SK-N-SH treated with all-trans-retinoic acid at 6 μM for 48 hours (cell line): ENCODE data around the gene ASS1.

ENCODE experiments used
- ATAC-seq: fragments of 200-7000 bp; cut with Tn5 transposase; 3 replicates; pipeline ENCODE4 v1.9.1; 2020; ENCODE audit warnings: mild to moderate bottlenecking, moderate library complexity
- ARNTL ChIP-seq: fragments of 450-650 bp; formaldehyde crosslinking; IDR thresholded peaks from 2 replicates; pipeline ENCODE4 v1.5.0; 2020; ENCODE audit warnings: low read depth, mild to moderate bottlenecking, moderate library complexity, borderline replicate concordance
- BACH2 ChIP-seq: fragments of 250-450 bp; sonication (Bioruptor Pico); IDR thresholded peaks from 2 replicates; pipeline ENCODE4 v1.9.0; 2021; ENCODE audit warnings: mild to moderate bottlenecking, borderline replicate concordance
- CSRNP3 ChIP-seq: fragments of 250-450 bp; sonication (Bioruptor Pico); IDR thresholded peaks from 2 replicates; pipeline ENCODE4 v1.5.1; 2021; ENCODE audit warnings: mild to moderate bottlenecking, moderate library complexity
- ESRRG ChIP-seq: fragments of 250-450 bp; sonication (Bioruptor Pico); IDR thresholded peaks from 2 replicates; pipeline ENCODE4 v1.6.1; 2021; ENCODE audit warnings: mild to moderate bottlenecking
- GLIS3 ChIP-seq: fragments of 250-450 bp; sonication (Bioruptor Pico); IDR thresholded peaks from 2 replicates; pipeline ENCODE4 v1.5.0; 2020; ENCODE audit warnings: mild to moderate bottlenecking, moderate library complexity
- ISL1 ChIP-seq: fragments of 250-450 bp; sonication (Bioruptor Pico); IDR thresholded peaks from 2 replicates; pipeline ENCODE4 v2.1.2; 2022; ENCODE audit warnings: mild to moderate bottlenecking, moderate library complexity
- OSR1 ChIP-seq: fragments of 250-450 bp; sonication (Bioruptor Pico); IDR thresholded peaks from 2 replicates; pipeline ENCODE4 v1.8.0; 2022; ENCODE audit warnings: moderate library complexity, mild to moderate bottlenecking, inconsistent platforms
- RARB ChIP-seq: fragments of 250-450 bp; sonication (Bioruptor Pico); IDR thresholded peaks from 2 replicates; pipeline ENCODE4 v1.8.0; 2021; ENCODE audit warnings: mild to moderate bottlenecking, moderate library complexity
- SNAI2 ChIP-seq: fragments of 250-450 bp; sonication (Bioruptor Pico); IDR thresholded peaks from 2 replicates; pipeline ENCODE4 v1.5.0; 2020; ENCODE audit warnings: mild to moderate bottlenecking, moderate library complexity
- TCF4 ChIP-seq: fragments of 250-450 bp; sonication (Bioruptor Pico); IDR thresholded peaks from 2 replicates; pipeline ENCODE4 v1.8.0; 2021; ENCODE audit warnings: mild to moderate bottlenecking, moderate library complexity, borderline replicate concordance
- TOX ChIP-seq: fragments of 250-450 bp; sonication (Bioruptor Pico); IDR thresholded peaks from 2 replicates; pipeline ENCODE4 v1.8.0; 2021; ENCODE audit warnings: mild to moderate bottlenecking, moderate library complexity, borderline replicate concordance
- TSHZ2 ChIP-seq: fragments of 250-450 bp; sonication (Bioruptor Pico); IDR thresholded peaks from 2 replicates; pipeline ENCODE4 v1.5.0; 2020; ENCODE audit warnings: mild to moderate bottlenecking, moderate library complexity
- ZC3H10 ChIP-seq: fragments of 250-450 bp; sonication (Bioruptor Pico); IDR thresholded peaks from 2 replicates; pipeline ENCODE4 v1.5.1; 2021; ENCODE audit warnings: mild to moderate bottlenecking, moderate library complexity
- ZFP3 ChIP-seq: fragments of 250-450 bp; sonication (Bioruptor Pico); IDR thresholded peaks from 2 replicates; pipeline ENCODE4 v1.5.0; 2020; ENCODE audit warnings: mild to moderate bottlenecking, moderate library complexity
- ZNF565 ChIP-seq: fragments of 450-650 bp; formaldehyde crosslinking; conservative IDR thresholded peaks from 2 replicates; pipeline ENCODE4 v1.5.0; 2020; ENCODE audit warnings: low read depth, mild to moderate bottlenecking, moderate library complexity
- ZNF70 ChIP-seq: fragments of 450-650 bp; formaldehyde crosslinking; IDR thresholded peaks from 2 replicates; pipeline ENCODE4 v1.5.0; 2020; ENCODE audit warnings: mild to moderate bottlenecking, moderate library complexity
- TF ChIP-seq, protein P1 (sequence below): fragments of 250-450 bp; sonication (Bioruptor Pico); IDR thresholded peaks from 2 replicates; pipeline ENCODE4 v1.5.1; 2020; ENCODE audit warnings: low read depth, mild to moderate bottlenecking, moderate library complexity

ASS1 gene

DNA sequence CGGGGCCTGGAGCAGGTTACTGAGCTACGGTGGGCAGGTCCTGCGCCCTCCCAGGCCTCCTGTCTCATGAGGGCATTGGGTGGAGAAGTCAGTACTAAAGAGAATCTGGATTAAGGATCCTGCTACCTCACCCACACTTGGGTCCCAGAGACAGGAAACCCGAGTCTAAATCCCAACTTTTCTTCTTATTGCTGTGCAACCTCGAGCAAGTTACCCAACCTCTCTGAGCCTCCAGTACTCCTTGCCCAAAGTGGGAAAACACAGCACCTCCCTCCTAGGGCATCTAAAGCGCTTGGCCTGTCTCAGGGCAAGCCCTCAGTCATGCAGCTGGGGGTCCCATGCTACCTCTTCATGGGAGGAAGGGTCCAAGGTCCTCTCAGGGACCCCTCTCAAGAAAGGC is 28.2 kb downstream of the ASS1 start:
- no peak for ATAC-seq
- TF ChIP-seq ISL1 (CRISPR knock-in tag) = no peak
- TF ChIP-seq SNAI2 (CRISPR knock-in tag) = no peak
- no peak for TF ChIP-seq OSR1 (CRISPR knock-in tag)
- no peak for TF ChIP-seq RARB (CRISPR knock-in tag)

GRCh38 chr9:130473566-130473965 is 28.8 kb downstream of the ASS1 start:
- ATAC-seq = no peak

GRCh38 chr9:130474106-130474505 is 29.3 kb downstream of the ASS1 start:
- ATAC-seq = no peak
- TF ChIP-seq TOX (no peak), ARNTL (CRISPR knock-in tag) (no peak), GLIS3 (CRISPR knock-in tag) (no peak), SNAI2 (CRISPR knock-in tag) (no peak), BACH2 (CRISPR knock-in tag) (no peak)
- TF ChIP-seq, protein P1, sequence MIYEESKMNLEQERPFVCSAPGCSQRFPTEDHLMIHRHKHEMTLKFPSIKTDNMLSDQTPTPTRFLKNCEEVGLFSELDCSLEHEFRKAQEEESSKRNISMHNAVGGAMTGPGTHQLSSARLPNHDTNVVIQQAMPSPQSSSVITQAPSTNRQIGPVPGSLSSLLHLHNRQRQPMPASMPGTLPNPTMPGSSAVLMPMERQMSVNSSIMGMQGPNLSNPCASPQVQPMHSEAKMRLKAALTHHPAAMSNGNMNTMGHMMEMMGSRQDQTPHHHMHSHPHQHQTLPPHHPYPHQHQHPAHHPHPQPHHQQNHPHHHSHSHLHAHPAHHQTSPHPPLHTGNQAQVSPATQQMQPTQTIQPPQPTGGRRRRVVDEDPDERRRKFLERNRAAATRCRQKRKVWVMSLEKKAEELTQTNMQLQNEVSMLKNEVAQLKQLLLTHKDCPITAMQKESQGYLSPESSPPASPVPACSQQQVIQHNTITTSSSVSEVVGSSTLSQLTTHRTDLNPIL = no peak
- TF ChIP-seq, all 23 proteins: peak for 0

More at GRCh38 chr9:130473566-130473965, 28.8 kb downstream of the ASS1 start:
- no peak for TF ChIP-seq ZNF70
- TF ChIP-seq TSHZ2 (CRISPR knock-in tag) = no peak
- TF ChIP-seq TCF4 (CRISPR knock-in tag) = no peak

DNA sequence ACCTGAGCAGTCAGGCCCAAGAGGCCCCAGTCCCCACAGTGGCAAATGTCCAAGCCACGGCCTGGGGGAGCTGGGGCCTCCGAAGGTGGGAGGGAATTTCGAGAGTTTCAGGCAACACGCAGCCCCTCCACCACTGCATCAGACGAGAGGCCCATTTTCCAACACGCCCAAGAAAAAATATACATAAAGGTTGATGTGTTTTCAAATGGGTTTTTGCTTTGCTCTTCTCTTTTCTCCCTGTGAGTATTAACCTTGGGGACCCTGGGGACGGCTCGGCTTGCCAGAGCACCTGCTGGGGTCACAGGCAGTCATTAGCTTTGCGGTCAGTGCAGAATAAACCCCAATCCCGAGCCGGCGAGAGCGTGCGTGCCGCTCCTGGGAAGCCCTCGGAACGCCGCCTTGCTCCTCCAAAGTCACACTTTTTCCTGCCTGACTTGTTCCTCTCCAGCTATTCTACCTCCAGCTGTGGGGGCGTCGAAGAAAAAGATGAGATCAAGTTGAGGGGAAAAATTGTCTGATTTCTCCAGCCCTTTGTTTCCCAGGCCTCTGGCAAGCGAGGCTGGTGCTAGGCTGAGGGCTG is 31.5 kb downstream of the ASS1 start:
- no peak for ATAC-seq
- TF ChIP-seq ZC3H10 (CRISPR knock-in tag) (no peak), GLIS3 (CRISPR knock-in tag) (no peak), TSHZ2 (CRISPR knock-in tag) (no peak), TOX (no peak), ZFP3 (no peak), ISL1 (CRISPR knock-in tag) (no peak), OSR1 (CRISPR knock-in tag) (no peak), ESRRG (no peak), ZNF70 (no peak), ZNF565 (CRISPR knock-in tag) (no peak), RARB (CRISPR knock-in tag) (no peak), CSRNP3 (CRISPR knock-in tag) (no peak)
- TF ChIP-seq, protein P1 = no peak
- TF ChIP-seq, all 23 proteins: peak for 0
